Measurements from ENCODE around the gene MINPP1. TPM values are rescaled to one million over a fixed set of nuclear protein-coding genes. Genes with fewer than 3 reads are reported as not detected.
"Not testable (repeated sequence)": the region's sequence is repeated elsewhere in the genome, so short reads cannot be mapped to it uniquely, and the experiment has no call there.

Gene MINPP1
- total RNA-seq (23.1 TPM), polyA plus RNA-seq (11.5 TPM)

- peak; percentile 41 for DNase-seq (ENCODE audit: extremely low spot score)
- Histone ChIP-seq H3K4me3 (ENCODE audit: low read depth, low read length) (peak within 1 kb of the TSS; percentile 92), H3K36me3 (ENCODE audit: insufficient read depth) (no peaks in the 10 kb centered on the region), H3K4me1 (ENCODE audit: insufficient read depth) (no peaks in the 10 kb centered on the region), H3K27ac (ENCODE audit: low read depth) (peak within 1 kb of the TSS; percentile 81)
- WGBS, result under 1% methylated on average over 74 of the region's 74 CpGs
Observed at GRCh38 chr10:87504640-87505365, at the start of gene MINPP1. TSS of gene MINPP1 (plus strand) at chr10:87504893. CDS start at chr10:87504916, 23 bp downstream.

GRCh38 chr10:87456586-87457220 lies 48.0 kb upstream of the MINPP1 start:
- not testable (repeated sequence) for H3K4me3 ChIP-seq (ENCODE audit: low read depth, low read length); H3K36me3 ChIP-seq (ENCODE audit: insufficient read depth); DNase-seq (ENCODE audit: extremely low spot score); H3K27ac ChIP-seq (ENCODE audit: low read depth); H3K4me1 ChIP-seq (ENCODE audit: insufficient read depth)
- no CpG with 5 or more reads among the region's 1 CpG for WGBS

GRCh38 chr10:87461751-87462150 lies 42.9 kb upstream of the MINPP1 start:
- not testable (repeated sequence) for H3K36me3 ChIP-seq (ENCODE audit: insufficient read depth); H3K27ac ChIP-seq (ENCODE audit: low read depth); H3K4me1 ChIP-seq (ENCODE audit: insufficient read depth); H3K4me3 ChIP-seq (ENCODE audit: low read depth, low read length); DNase-seq (ENCODE audit: extremely low spot score)
- 100% methylated on average over 1 of the region's 2 CpGs for WGBS

- not testable (repeated sequence) for DNase-seq (ENCODE audit: extremely low spot score); H3K36me3 ChIP-seq (ENCODE audit: insufficient read depth); H3K4me1 ChIP-seq (ENCODE audit: insufficient read depth); H3K4me3 ChIP-seq (ENCODE audit: low read depth, low read length); H3K27ac ChIP-seq (ENCODE audit: low read depth)
- WGBS, result 91% methylated on average over 2 of the region's 3 CpGs
Observed at GRCh38 chr10:87466849-87467248, 37.8 kb upstream of the MINPP1 start.

GRCh38 chr10:87488733-87489132 lies 16.0 kb upstream of the MINPP1 start:
- WGBS, result 43% methylated on average over 1 of the region's 1 CpG
- H3K4me3 ChIP-seq (ENCODE audit: low read depth, low read length); DNase-seq (ENCODE audit: extremely low spot score); H3K4me1 ChIP-seq (ENCODE audit: insufficient read depth); H3K36me3 ChIP-seq (ENCODE audit: insufficient read depth); H3K27ac ChIP-seq (ENCODE audit: low read depth): not testable (repeated sequence)

GRCh38 chr10:87490285-87490684 lies 14.4 kb upstream of the MINPP1 start:
- not testable (repeated sequence) for H3K4me1 ChIP-seq (ENCODE audit: insufficient read depth); H3K4me3 ChIP-seq (ENCODE audit: low read depth, low read length); H3K36me3 ChIP-seq (ENCODE audit: insufficient read depth); DNase-seq (ENCODE audit: extremely low spot score); H3K27ac ChIP-seq (ENCODE audit: low read depth)
- no CpG with 5 or more reads among the region's 3 CpGs for WGBS

- H3K27ac ChIP-seq (ENCODE audit: low read depth); H3K4me3 ChIP-seq (ENCODE audit: low read depth, low read length); H3K4me1 ChIP-seq (ENCODE audit: insufficient read depth); H3K36me3 ChIP-seq (ENCODE audit: insufficient read depth); DNase-seq (ENCODE audit: extremely low spot score): not testable (repeated sequence)
- WGBS, result 96% methylated on average over 2 of the region's 2 CpGs
Observed at GRCh38 chr10:87492450-87492849, 12.2 kb upstream of the MINPP1 start.

- not testable (repeated sequence) for H3K36me3 ChIP-seq (ENCODE audit: insufficient read depth); H3K4me3 ChIP-seq (ENCODE audit: low read depth, low read length); DNase-seq (ENCODE audit: extremely low spot score); H3K4me1 ChIP-seq (ENCODE audit: insufficient read depth); H3K27ac ChIP-seq (ENCODE audit: low read depth)
- 77% methylated on average over 5 of the region's 5 CpGs for WGBS
Observed at GRCh38 chr10:87495446-87495845, 9.2 kb upstream of the MINPP1 start.

- H3K27ac ChIP-seq (ENCODE audit: low read depth); DNase-seq (ENCODE audit: extremely low spot score); H3K4me1 ChIP-seq (ENCODE audit: insufficient read depth); H3K36me3 ChIP-seq (ENCODE audit: insufficient read depth); H3K4me3 ChIP-seq (ENCODE audit: low read depth, low read length): not testable (repeated sequence)
- 91% methylated on average over 2 of the region's 2 CpGs for WGBS
Observed at GRCh38 chr10:87497386-87497785, 7.3 kb upstream of the MINPP1 start.

- 31% methylated on average over 2 of the region's 4 CpGs for WGBS
- not testable (repeated sequence) for DNase-seq (ENCODE audit: extremely low spot score); H3K4me1 ChIP-seq (ENCODE audit: insufficient read depth); H3K27ac ChIP-seq (ENCODE audit: low read depth); H3K4me3 ChIP-seq (ENCODE audit: low read depth, low read length); H3K36me3 ChIP-seq (ENCODE audit: insufficient read depth)
Observed at GRCh38 chr10:87498106-87498789, 6.4 kb upstream of the MINPP1 start.

- DNase-seq (ENCODE audit: extremely low spot score), result no peak
- Histone ChIP-seq H3K27ac (ENCODE audit: low read depth) (no peak overlapping the region), H3K36me3 (ENCODE audit: insufficient read depth) (no peaks in the 10 kb centered on the region), H3K4me3 (ENCODE audit: low read depth, low read length) (no peak overlapping the region), H3K4me1 (ENCODE audit: insufficient read depth) (no peaks in the 10 kb centered on the region)
- 30% methylated on average over 3 of the region's 3 CpGs for WGBS
Observed at GRCh38 chr10:87500646-87501048, 4.0 kb upstream of the MINPP1 start.

GRCh38 chr10:87503401-87503800 lies 1.3 kb upstream of the MINPP1 start:
- Histone ChIP-seq H3K27ac (ENCODE audit: low read depth) (peak overlapping the region; percentile 10), H3K36me3 (ENCODE audit: insufficient read depth) (no peaks in the 10 kb centered on the region)
- WGBS, result 94% methylated on average over 8 of the region's 8 CpGs

GRCh38 chr10:87503886-87504285 lies 807 bp upstream of the MINPP1 start:
- Histone ChIP-seq H3K36me3 (ENCODE audit: insufficient read depth) (no peaks in the 10 kb centered on the region), H3K4me3 (ENCODE audit: low read depth, low read length) (peak overlapping the region; percentile 92), H3K27ac (ENCODE audit: low read depth) (peak overlapping the region; percentile 10), H3K4me1 (ENCODE audit: insufficient read depth) (no peaks in the 10 kb centered on the region)
- 61% methylated on average over 6 of the region's 6 CpGs for WGBS
- DNase-seq (ENCODE audit: extremely low spot score), result no peak

More at GRCh38 chr10:87503401-87503800, 1.3 kb upstream of the MINPP1 start:
- no peak overlapping the region for H3K4me3 ChIP-seq (ENCODE audit: low read depth, low read length)
- no peak for DNase-seq (ENCODE audit: extremely low spot score)
- no peaks in the 10 kb centered on the region for H3K4me1 ChIP-seq (ENCODE audit: insufficient read depth)

GRCh38 chr10:87504307-87504639 lies 420 bp upstream of the MINPP1 start:
- Histone ChIP-seq H3K27ac (ENCODE audit: low read depth) (peak overlapping the region; percentile 81), H3K4me1 (ENCODE audit: insufficient read depth) (no peaks in the 10 kb centered on the region), H3K36me3 (ENCODE audit: insufficient read depth) (no peaks in the 10 kb centered on the region), H3K4me3 (ENCODE audit: low read depth, low read length) (peak overlapping the region; percentile 92)
- no peak for DNase-seq (ENCODE audit: extremely low spot score)
- WGBS, result 5% methylated on average over 10 of the region's 10 CpGs

Data from urinary bladder (tissue), 4 donors.